ENCODE data around the gene NT5C3A.

The NT5C3A gene

GRCh38 chr7:33089142-33089541 is 26.6 kb upstream of the NT5C3A start (continued):
- no peak for TF ChIP-seq SETDB1 (IDR thresholded peaks at IDR 0.05; ENCODE audit: insufficient read length, low read length)
- TF ChIP-seq SP3 (tag by site-specific recombination; IDR thresholded peaks at IDR 0.05): no peak
- TF ChIP-seq ZNF521 (tag by site-specific recombination; IDR thresholded peaks at IDR 0.05): no peak

DNA sequence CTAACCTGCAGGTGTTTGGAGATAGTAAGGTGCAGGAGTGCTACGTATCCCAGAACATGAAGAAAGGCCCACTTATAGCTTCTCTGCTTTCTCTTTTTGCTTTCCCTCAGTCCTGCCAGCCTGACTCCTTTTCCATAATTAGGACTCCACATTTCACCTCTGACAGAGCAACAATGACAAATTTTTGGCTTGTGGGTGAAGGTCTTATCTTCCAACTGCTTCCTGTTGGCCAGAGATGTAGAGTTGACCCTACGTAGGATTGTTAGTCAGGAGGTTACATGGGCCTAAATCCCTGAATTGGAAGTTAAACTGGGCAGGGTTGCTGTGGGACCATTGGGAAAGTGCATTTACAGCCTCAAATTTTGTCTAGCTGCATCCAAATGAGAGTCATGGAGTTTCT is 25.3 kb upstream of the NT5C3A start:
- POLR2A ChIA-PET: no interaction called here
- no peaks in the 10 kb centered on the region for H3K4me1 ChIP-seq (ENCODE audit: control insufficient read depth, insufficient read depth, low read length)
- no peaks in the 10 kb centered on the region for H3K36me3 ChIP-seq (ENCODE audit: control insufficient read depth in 2 of 2, insufficient read depth in 1 of 2, low read length in 2 of 2)
- no peak overlapping the region for H3K4me3 ChIP-seq (ENCODE audit: low read depth, low read length)
- H3K27ac ChIP-seq (ENCODE audit: extremely low read depth, low read depth, low read length): no peak overlapping the region
- no peak for TF ChIP-seq RBAK (tag by site-specific recombination; IDR thresholded peaks at IDR 0.05)
- TF ChIP-seq ZNF621 (tag by site-specific recombination; IDR thresholded peaks at IDR 0.05): no peak
- TF ChIP-seq ZNF26 (tag by site-specific recombination; IDR thresholded peaks at IDR 0.05): no peak
- TF ChIP-seq KLF1 (tag by site-specific recombination; IDR thresholded peaks at IDR 0.05): no peak
- TF ChIP-seq ZFP37 (tag by site-specific recombination; IDR thresholded peaks at IDR 0.05): no peak
- no peak for TF ChIP-seq ZNF280C (tag by site-specific recombination; IDR thresholded peaks at IDR 0.05)
- TF ChIP-seq ZNF776 (tag by site-specific recombination; IDR thresholded peaks at IDR 0.05; ENCODE audit: borderline replicate concordance): no peak
- TF ChIP-seq, protein P1, sequence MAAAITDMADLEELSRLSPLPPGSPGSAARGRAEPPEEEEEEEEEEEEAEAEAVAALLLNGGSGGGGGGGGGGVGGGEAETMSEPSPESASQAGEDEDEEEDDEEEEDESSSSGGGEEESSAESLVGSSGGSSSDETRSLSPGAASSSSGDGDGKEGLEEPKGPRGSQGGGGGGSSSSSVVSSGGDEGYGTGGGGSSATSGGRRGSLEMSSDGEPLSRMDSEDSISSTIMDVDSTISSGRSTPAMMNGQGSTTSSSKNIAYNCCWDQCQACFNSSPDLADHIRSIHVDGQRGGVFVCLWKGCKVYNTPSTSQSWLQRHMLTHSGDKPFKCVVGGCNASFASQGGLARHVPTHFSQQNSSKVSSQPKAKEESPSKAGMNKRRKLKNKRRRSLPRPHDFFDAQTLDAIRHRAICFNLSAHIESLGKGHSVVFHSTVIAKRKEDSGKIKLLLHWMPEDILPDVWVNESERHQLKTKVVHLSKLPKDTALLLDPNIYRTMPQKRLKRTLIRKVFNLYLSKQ (tag by site-specific recombination; IDR thresholded peaks at IDR 0.05; ENCODE audit: borderline replicate concordance): no peak
- TF ChIP-seq ZNF221 (tag by site-specific recombination; IDR thresholded peaks at IDR 0.05; ENCODE audit: borderline replicate concordance): no peak
- no peak for TF ChIP-seq ZNF324 (tag by site-specific recombination; IDR thresholded peaks at IDR 0.05)
- no peak for TF ChIP-seq ZNF645 (tag by site-specific recombination; IDR thresholded peaks at IDR 0.05)
- no peak for TF ChIP-seq MZF1 (tag by site-specific recombination; IDR thresholded peaks at IDR 0.05; ENCODE audit: borderline replicate concordance)
- no peak for TF ChIP-seq REPIN1 (tag by site-specific recombination; IDR thresholded peaks at IDR 0.05; ENCODE audit: low read depth)
- TF ChIP-seq, protein P2, sequence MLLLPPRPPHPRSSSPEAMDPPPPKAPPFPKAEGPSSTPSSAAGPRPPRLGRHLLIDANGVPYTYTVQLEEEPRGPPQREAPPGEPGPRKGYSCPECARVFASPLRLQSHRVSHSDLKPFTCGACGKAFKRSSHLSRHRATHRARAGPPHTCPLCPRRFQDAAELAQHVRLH (tag by site-specific recombination; IDR thresholded peaks at IDR 0.05): no peak
- CTCF ChIA-PET: interaction anchor here (0.7 kb wide), 1 partner anchor 19 kb away, joined by 3 read pairs; no protein-coding TSS in a partner anchor
- no peaks in the 10 kb centered on the region for H3K9me3 ChIP-seq (ENCODE audit: control insufficient read depth, insufficient read depth, low read depth, low read length)

DNA sequence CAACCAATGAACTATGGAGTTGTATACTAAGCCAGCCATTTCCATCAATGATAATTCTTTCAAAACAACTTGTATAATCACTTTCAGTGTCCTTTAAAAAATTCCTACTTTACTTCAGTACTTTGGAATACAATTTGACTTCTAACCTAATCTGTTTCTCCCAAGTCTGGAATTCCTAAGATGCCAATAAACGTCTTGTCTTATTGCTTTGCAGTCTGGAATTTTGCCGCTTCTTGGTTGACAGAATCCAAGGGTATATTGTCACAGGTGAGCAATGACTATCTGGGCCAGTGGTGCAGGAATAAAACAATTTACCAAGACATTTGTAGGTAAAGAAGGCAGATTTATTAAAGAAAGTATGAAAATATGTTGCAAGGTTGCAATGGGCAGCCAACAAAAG is 24.8 kb upstream of the NT5C3A start:
- CTCF ChIA-PET: interaction anchor here (0.7 to 0.8 kb wide), 2 partner anchors 20 to 61 kb away, joined by 3 read pairs; no protein-coding TSS in a partner anchor
- Histone ChIP-seq H3K4me3 (ENCODE audit: low read depth, low read length) (no peak overlapping the region), H3K4me1 (ENCODE audit: control insufficient read depth, insufficient read depth, low read length) (no peaks in the 10 kb centered on the region), H3K27ac (ENCODE audit: extremely low read depth, low read depth, low read length) (no peak overlapping the region), H3K9me3 (ENCODE audit: control insufficient read depth, insufficient read depth, low read depth, low read length) (no peaks in the 10 kb centered on the region), H3K36me3 (ENCODE audit: control insufficient read depth in 2 of 2, insufficient read depth in 1 of 2, low read length in 2 of 2) (no peaks in the 10 kb centered on the region)
- TF ChIP-seq ZNF302 (tag by site-specific recombination; IDR thresholded peaks at IDR 0.05; ENCODE audit: low read depth) (no peak), ZNF623 (tag by site-specific recombination; IDR thresholded peaks at IDR 0.05) (no peak), SETDB1 (IDR thresholded peaks at IDR 0.05; ENCODE audit: insufficient read length, low read length) (no peak), ZNF202 (tag by site-specific recombination; IDR thresholded peaks at IDR 0.05; ENCODE audit: borderline replicate concordance) (no peak)
- TF ChIP-seq, protein P3, sequence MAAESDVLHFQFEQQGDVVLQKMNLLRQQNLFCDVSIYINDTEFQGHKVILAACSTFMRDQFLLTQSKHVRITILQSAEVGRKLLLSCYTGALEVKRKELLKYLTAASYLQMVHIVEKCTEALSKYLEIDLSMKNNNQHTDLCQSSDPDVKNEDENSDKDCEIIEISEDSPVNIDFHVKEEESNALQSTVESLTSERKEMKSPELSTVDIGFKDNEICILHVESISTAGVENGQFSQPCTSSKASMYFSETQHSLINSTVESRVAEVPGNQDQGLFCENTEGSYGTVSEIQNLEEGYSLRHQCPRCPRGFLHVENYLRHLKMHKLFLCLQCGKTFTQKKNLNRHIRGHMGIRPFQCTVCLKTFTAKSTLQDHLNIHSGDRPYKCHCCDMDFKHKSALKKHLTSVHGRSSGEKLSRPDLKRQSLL (tag by site-specific recombination; IDR thresholded peaks at IDR 0.05): no peak
- POLR2A ChIA-PET: no interaction called here

All from HEK293 (cell line).